HG02970 (cell line): ENCODE results near the gene NTN4.
"Not testable (repeated sequence)": the region's sequence is repeated elsewhere in the genome, so short reads cannot be mapped to it uniquely, and the experiment has no call there.

Source experiments
- ATAC-seq: cut with Tn5 transposase; IDR thresholded peaks from one replicate; pipeline ENCODE4 v1.9.1; 2021; ENCODE audit warnings: mild to moderate bottlenecking, moderate library complexity, moderate number of reproducible peaks; ENCODE audit not compliant: unreplicated experiment, low FRiP score

NTN4 gene

DNA sequence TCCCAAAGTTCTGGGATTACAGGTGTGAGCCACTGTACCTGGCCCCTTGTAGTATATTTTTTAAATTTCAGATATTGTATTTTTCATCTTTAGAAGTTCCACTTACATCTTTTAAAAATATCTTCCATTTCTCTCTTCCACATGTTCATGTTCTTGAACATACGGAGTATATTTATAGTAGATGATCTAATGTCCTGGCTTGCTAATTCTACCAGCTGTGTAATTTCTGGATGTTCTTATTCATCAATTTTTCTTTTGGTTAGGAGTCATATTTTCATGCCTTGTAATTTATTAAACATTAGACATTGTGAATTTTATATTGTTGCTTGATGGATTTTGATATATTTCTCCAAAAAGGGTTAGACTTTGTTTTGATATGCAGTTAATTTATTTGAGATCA lies 30.8 kb downstream of the NTN4 start:
- no peak for ATAC-seq

- ATAC-seq, result no peak
Observed at GRCh38 chr12:95759039-95759438, 31.5 kb downstream of the NTN4 start.

DNA sequence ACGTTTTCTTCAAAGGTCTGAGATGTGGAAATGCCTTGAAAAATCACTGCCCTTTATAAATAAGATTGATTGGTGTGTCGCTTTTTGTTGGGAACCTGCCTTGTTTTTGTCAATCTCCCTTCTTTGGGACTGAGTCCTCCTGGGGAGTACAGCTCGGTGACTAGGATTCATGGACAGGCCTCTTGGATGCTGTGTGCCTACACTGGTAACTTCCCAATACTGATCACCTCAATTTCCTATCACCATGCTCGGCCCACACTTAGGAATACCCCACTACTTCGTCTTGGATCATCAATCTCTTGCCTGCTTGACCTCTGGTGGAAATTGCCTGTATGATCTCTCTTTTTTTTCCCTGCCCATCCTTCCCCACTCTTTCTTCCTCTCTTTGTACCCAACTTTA lies 34.2 kb downstream of the NTN4 start:
- ATAC-seq, result no peak

DNA sequence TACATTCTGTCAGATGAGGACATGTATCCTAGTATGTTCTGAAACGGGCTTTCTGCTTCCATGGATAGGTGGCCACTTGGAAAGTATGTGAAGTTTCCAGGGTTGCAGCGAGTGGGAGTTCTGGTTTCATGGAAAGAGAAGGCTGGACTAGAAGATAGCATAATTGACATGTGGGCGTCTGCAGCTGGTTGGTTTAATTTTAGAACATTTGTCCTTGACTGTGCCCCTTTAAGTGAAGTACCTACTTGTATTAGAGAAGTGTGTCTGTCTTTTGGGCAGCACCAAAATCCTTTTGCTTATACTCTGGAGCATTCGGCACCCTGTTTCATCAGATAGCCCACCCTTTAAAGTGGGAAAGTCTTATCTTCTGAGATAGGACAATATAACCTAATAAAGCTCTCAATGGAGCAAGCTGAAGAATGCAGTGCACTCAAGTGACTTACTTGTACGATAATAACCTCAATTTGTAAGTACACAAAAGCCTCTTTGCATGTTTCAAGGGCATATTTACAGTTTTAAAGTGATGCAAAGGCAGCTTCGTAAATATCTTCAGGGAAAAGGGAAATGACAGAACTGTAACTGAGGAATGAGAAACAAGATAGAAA lies 35.2 kb downstream of the NTN4 start:
- no peak for ATAC-seq

DNA sequence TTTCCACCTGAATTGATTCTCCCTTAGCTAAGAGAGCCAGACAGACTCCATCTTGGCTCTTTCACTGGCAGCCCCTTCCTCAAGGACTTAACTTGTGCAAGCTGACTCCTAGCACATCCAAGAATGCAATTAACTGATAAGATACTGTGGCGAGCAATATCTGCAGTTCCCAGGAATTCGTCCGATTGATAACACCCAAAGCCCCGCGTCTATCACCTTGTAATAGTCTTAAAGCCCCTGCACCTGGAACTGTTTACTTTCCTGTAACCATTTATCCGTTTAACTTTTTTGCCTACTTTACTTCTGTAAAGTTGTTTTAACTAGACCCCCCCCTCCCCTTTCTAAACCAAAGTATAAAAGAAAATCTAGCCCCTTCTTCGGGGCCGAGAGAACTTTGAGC lies 44.5 kb downstream of the NTN4 start:
- not testable (repeated sequence) for ATAC-seq

- no peak for ATAC-seq
Observed at GRCh38 chr12:95742586-95742985, 48.0 kb downstream of the NTN4 start.

DNA sequence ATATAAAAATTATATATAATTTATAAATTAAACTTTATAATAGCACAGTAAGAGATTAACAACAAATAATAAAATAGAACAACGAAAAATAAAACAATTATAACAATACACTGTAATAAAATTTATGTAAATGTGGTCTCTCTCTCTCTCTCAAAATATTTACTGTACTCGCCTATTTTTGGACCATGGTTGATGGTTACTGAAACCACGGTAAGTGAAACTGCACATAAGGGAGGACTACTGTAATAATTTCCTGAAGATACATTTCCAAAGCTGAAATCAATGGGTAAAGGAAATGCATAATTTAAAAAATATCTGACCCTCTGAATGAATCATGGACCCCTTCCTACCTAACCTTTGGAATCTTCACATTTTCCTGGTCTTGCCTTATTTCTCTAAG lies 48.9 kb downstream of the NTN4 start:
- ATAC-seq, result no peak

DNA sequence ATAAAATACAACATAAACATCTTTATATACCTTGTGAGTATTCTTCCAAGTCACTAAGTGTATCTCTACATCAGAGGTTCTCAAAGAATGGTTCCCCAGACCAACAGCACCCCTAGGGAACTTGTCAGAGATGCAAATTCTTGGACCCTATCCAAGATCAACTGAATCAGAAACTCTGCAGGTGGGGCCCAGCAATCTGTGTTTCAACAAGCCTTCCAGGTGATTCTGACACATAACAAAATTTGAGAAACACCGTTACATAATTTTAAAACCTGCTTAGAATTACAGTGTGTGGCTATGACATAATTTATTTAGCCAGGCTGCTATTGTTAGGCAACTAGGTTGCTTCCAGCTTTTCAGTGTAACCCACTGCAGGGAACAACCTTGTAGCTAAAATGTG lies 49.8 kb downstream of the NTN4 start:
- no peak for ATAC-seq

GRCh38 chr12:95739561-95740313 lies 50.8 kb downstream of the NTN4 start:
- no peak for ATAC-seq

- ATAC-seq, result no peak
Observed at GRCh38 chr12:95738024-95738611, 52.4 kb downstream of the NTN4 start.

DNA sequence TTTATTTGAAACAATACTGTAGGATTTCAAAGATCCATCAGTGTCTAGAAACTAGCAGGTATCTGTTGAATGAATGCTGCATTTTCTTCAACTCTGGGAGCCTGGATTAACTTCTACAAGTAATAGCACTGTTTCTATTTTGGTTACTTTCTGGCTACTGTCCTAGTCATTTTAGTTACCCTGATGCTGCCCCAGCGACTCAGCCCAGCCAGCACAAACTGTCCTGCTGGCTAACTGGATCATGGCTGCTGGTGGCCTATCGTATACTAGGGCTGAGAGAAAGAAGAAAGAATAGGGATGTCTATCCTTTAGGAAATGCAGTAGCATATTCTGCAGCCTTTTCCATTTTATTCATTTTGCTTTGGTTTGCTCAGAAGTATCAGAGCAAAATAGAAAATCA lies 53.9 kb downstream of the NTN4 start:
- ATAC-seq, result no peak

- not testable (repeated sequence) for ATAC-seq
Observed at GRCh38 chr12:95735728-95736127, 54.8 kb downstream of the NTN4 start.

DNA sequence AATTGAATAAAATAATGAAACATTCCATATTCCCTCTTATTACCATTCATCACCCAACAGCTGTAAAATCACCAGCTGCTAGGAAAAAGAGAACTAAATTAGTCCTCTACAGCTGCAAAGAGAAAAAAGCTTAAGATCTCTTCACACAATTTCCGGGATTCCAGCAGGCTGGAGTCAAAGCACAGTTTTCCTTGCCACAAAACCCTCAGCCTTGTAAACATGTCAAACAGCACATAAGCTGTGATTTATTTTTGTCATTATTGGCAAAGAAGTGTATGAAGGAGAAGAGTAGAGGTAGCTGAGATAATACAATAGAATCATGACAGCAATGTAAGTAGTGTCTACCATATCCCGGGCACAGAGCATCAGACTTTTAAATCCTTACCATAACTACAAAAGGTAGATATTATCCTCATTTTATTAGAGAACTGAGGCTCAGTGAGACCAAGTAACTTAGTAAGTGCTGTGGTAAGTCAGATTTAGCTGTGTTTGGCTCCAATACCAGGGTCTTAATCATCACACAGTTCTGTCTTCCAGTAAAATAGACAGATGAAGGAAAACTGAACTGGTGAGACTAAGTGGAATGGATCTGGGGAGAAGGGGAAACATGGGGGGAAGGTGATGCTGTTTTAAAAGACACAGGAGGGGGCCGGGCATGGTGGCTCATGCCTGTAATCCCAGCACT lies 57.3 kb downstream of the NTN4 start:
- no peak for ATAC-seq

GRCh38 chr12:95731519-95731958 lies 59.0 kb downstream of the NTN4 start:
- ATAC-seq, result peak; percentile 64

DNA sequence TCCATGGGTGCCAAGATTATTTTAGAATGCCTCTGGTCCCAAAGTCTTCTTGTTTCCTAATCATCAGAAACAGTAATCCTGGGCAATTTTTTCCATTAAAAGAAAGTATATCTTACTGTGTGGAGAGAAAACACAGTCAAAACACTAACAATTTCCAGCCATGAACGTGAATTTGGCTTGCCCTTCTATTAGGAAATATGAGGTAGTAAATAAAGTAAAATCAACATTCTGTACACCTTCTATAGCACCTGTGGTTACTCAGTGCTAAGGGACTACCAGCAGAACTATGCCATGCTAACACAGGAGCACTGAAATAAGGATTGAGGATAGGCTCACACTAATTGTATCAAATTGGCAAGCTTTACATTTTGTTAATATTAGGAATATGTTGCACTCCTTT lies 60.1 kb downstream of the NTN4 start:
- ATAC-seq, result no peak

DNA sequence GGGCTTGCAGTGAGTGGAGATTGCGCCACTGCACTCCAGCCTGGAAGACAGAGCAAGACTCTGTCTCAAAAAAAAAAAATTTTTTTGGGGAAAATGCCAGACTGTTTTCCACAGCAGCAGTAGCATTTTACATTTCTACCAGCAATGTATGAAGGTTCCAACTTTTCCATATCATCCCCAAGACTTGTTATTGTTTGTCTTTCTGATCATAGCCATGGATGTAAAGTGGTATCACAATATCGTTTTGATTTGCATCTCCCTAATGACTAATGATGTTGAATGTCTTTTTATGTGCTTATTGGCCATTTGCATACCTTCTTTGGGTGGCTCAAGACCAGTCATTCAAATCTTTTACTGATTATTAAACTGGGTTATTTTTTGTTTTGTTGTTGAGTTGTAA lies 63.7 kb downstream of the NTN4 start:
- no peak for ATAC-seq

DNA sequence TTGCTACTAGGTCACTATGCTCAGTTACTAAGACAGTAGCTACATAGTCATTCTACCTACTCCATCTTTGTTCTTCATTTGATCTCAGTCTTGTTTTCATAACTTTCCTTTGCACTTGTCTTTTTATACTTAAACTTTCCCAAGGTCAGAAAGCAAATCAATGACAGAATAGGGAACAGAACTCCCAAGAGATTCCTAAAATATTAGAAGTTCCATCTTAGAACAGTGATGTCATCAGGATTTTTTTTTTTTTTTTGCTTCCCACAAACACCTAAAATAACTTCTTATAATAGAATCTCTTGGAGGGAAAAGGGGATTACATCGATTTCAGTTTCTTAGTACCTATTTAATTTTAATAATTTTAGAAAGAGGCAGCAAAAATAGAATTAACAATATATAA lies 65.8 kb downstream of the NTN4 start:
- ATAC-seq, result no peak

DNA sequence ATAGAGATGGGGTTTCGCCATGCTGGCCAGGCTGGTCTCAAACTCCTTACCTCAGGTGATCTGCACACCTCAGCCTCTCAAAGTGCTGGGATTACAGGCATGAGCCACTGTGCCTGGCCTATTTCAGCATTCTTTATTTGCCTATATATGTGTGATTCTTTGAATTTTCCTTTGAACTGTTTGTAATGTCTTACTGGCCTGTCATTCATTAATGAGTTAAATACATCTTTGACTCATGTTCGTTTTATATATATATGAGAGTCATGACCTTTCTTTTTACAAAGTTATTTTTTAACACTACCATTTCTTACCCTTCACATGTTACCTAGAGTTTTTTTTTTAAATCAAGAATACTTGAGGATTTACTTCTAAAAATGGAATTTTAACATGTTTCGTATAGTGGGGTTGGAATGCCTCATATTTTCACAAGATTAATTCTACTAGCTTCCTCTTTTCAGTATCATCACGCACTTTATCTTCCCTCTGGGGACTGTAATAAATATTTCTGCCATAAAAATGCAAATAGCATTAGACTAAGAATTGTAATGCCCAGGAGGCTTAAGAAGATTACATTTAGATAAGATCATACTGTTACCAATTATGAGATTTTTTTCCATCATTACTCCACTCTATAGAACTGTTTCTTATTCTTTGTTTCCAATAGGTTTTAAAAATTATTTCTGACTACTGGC lies 66.7 kb downstream of the NTN4 start:
- ATAC-seq, result no peak

- ATAC-seq, result no peak
Observed at GRCh38 chr12:95721320-95721719, 69.2 kb downstream of the NTN4 start.

GRCh38 chr12:95720146-95720545 lies 70.4 kb downstream of the NTN4 start:
- ATAC-seq, result no peak

GRCh38 chr12:95718772-95719171 lies 71.8 kb downstream of the NTN4 start:
- ATAC-seq, result no peak
